H1 (cell line): ENCODE results near the gene PEPD. TPM values are rescaled to one million over a fixed set of nuclear protein-coding genes. Genes with fewer than 3 reads are reported as not detected.
A peak's percentile ranks its signal among the peaks of the same experiment; 100 is the strongest.

Source experiments
- CTCF ChIA-PET: fragments of 300-600 bp; sonication (Branson Sonifier 250); formaldehyde crosslinking; loops from one replicate; lab custom pipeline; 2021; ENCODE audit not compliant: partially characterized antibody; lab: Charles Lee
- POLR2A ChIA-PET: fragments of 300-600 bp; sonication (Branson Sonifier 250); formaldehyde crosslinking; loops from one replicate; lab custom pipeline; 2021; ENCODE audit warnings: inconsistent platforms; ENCODE audit not compliant: partially characterized antibody; lab: Charles Lee
- DNase-seq, 2 experiments: peaks; one replicate each; pipeline versions ENCODE4 v3.0.0 to v3.0.0-alpha.2; 2010 to 2022; ENCODE audit warnings: low spot score in 2 of 2, low read depth in 1 of 2, mixed read lengths in 1 of 2
- FAIRE-seq: peaks from 2 replicates; lab custom pipeline; 2011; peaks lifted over from hg19 to GRCh38; lab: Jason Lieb, UNC
- H2AFZ ChIP-seq: 2 replicates; pipeline ENCODE4 v1.8.1; 2012; ENCODE audit warnings: low read length, inconsistent platforms
- H2AK5ac ChIP-seq: 2 replicates; pipeline ENCODE4 v1.6.1; 2013; ENCODE audit warnings: low read depth, low read length
- H2BK120ac ChIP-seq: replicated peaks from 2 replicates; pipeline ENCODE3; 2013; ENCODE audit warnings: low read depth, low read length, inconsistent platforms
- H2BK12ac ChIP-seq: 2 replicates; pipeline ENCODE4 v1.6.1; 2013; ENCODE audit warnings: low read depth, low read length
- H2BK15ac ChIP-seq: 2 replicates; pipeline ENCODE4 v1.6.1; 2013; ENCODE audit warnings: low read length
- H2BK20ac ChIP-seq: 2 replicates; pipeline ENCODE4 v1.6.1; 2013; ENCODE audit warnings: low read length
- H2BK5ac ChIP-seq: 2 replicates; pipeline ENCODE4 v1.6.1; 2013; ENCODE audit warnings: low read depth, low read length
- H3K14ac ChIP-seq: 2 replicates; pipeline ENCODE4 v1.6.1; 2013; ENCODE audit warnings: inconsistent platforms; ENCODE audit not compliant: insufficient read length
- H3K18ac ChIP-seq: 2 replicates; pipeline ENCODE4 v1.6.1; 2013; ENCODE audit warnings: low read length; ENCODE audit errors: extremely low read depth
- H3K23ac ChIP-seq: 2 replicates; pipeline ENCODE4 v1.6.1; 2013; ENCODE audit warnings: inconsistent platforms; ENCODE audit not compliant: insufficient read length
- H3K23me2 ChIP-seq: 2 replicates; pipeline ENCODE4 v1.6.1; 2013; ENCODE audit warnings: low read depth, low read length
- H3K27ac ChIP-seq: 2 replicates; pipeline ENCODE4 v1.6.1; 2011; ENCODE audit warnings: low read depth, low read length, inconsistent platforms
- H3K27me3 ChIP-seq, 4 experiments: replicated peaks in 1 of 4; 1 replicate in 1 of 4; 2 replicates in 3 of 4; pipeline versions ENCODE4 v1.6.1 to v1.8.1; 2011 to 2013; ENCODE audit warnings: low read length in 3 of 4, mild to moderate bottlenecking in 3 of 4, inconsistent platforms in 2 of 4, mixed read lengths in 2 of 4, moderate library complexity in 1 of 4; ENCODE audit not compliant: control insufficient read depth in 3 of 4, insufficient read depth in 3 of 4; ENCODE audit errors: extremely low read depth in 1 of 4
- H3K36me3 ChIP-seq, 4 experiments: 2 replicates each; pipeline versions ENCODE4 v1.6.1 to v1.8.1; 2011 to 2013; ENCODE audit warnings: mild to moderate bottlenecking in 4 of 4, low read length in 3 of 4, moderate library complexity in 2 of 4, control low read depth in 1 of 4, inconsistent platforms in 1 of 4; ENCODE audit not compliant: insufficient read depth in 4 of 4, control insufficient read depth in 2 of 4
- H3K4ac ChIP-seq: replicated peaks from 2 replicates; pipeline ENCODE3; 2013; ENCODE audit warnings: low read length, low read depth, mixed read lengths, inconsistent platforms; ENCODE audit not compliant: insufficient read length
- H3K4me1 ChIP-seq, 4 experiments: replicated peaks in 1 of 4; 1 replicate in 1 of 4; 2 replicates in 3 of 4; pipeline versions ENCODE4 v1.6.1 to v1.8.1; 2011 to 2013; ENCODE audit warnings: low read length in 3 of 4, inconsistent platforms in 2 of 4, mixed read lengths in 1 of 4; ENCODE audit not compliant: insufficient read depth in 4 of 4, control insufficient read depth in 3 of 4
- H3K4me2 ChIP-seq, 2 experiments: 2 replicates each; pipeline versions ENCODE4 v1.6.1 to v1.8.1; 2011 to 2013; ENCODE audit warnings: low read depth in 2 of 2, low read length in 2 of 2, control low read depth in 1 of 2, inconsistent platforms in 1 of 2, mild to moderate bottlenecking in 1 of 2; ENCODE audit not compliant: insufficient read depth in 1 of 2
- H3K4me3 ChIP-seq, 4 experiments: fragments of 200-600, 300-600 bp in 1 of 4; sonication (generic), shearing (Covaris generic), sonication (Bioruptor Twin) in 1 of 4; 2 replicates each; pipeline versions ENCODE4 v1.5.1 to v1.8.1; 2011 to 2016; ENCODE audit warnings: low read length in 4 of 4, low read depth in 3 of 4, control low read depth in 2 of 4, inconsistent platforms in 2 of 4, mild to moderate bottlenecking in 2 of 4, mixed read lengths in 1 of 4, moderate library complexity in 1 of 4; ENCODE audit not compliant: insufficient read depth in 2 of 4; ENCODE audit errors: extremely low read depth in 1 of 4
- H3K56ac ChIP-seq: replicated peaks from 2 replicates; pipeline ENCODE3; 2013; ENCODE audit warnings: low read depth, mild to moderate bottlenecking, mixed read lengths, low read length, inconsistent platforms; ENCODE audit not compliant: insufficient read length
- H3K79me1 ChIP-seq: 2 replicates; pipeline ENCODE4 v1.6.1; 2013; ENCODE audit warnings: low read depth, low read length, control low read depth
- H3K79me2 ChIP-seq, 2 experiments: 2 replicates each; pipeline versions ENCODE4 v1.6.1 to v1.8.1; 2012 to 2013; ENCODE audit warnings: low read length in 2 of 2, mild to moderate bottlenecking in 2 of 2, inconsistent platforms in 1 of 2; ENCODE audit not compliant: insufficient read depth in 2 of 2, control insufficient read depth in 1 of 2
- H3K9ac ChIP-seq, 4 experiments: replicated peaks in 1 of 4; 1 replicate in 1 of 4; 2 replicates in 3 of 4; pipeline versions ENCODE4 v1.6.1 to v1.8.1; 2011 to 2013; ENCODE audit warnings: low read depth in 3 of 4, low read length in 3 of 4, control low read depth in 2 of 4, mild to moderate bottlenecking in 2 of 4, moderate library complexity in 2 of 4, inconsistent platforms in 1 of 4; ENCODE audit errors: extremely low read depth in 1 of 4
- H3K9me3 ChIP-seq, 2 experiments: 2 replicates each; pipeline versions ENCODE4 v1.6.1 to v1.8.1; 2012 to 2013; ENCODE audit warnings: mild to moderate bottlenecking in 2 of 2, moderate library complexity in 2 of 2, control low read depth in 1 of 2, inconsistent platforms in 1 of 2, low read depth in 1 of 2, low read length in 1 of 2, mixed read lengths in 1 of 2; ENCODE audit not compliant: insufficient read depth in 2 of 2
- H4K20me1 ChIP-seq, 2 experiments: replicated peaks in 1 of 2; 2 replicates each; pipeline versions ENCODE3 to v1.8.1; 2011 to 2013; ENCODE audit warnings: inconsistent platforms in 2 of 2, low read length in 2 of 2, mild to moderate bottlenecking in 1 of 2; ENCODE audit not compliant: insufficient read depth in 2 of 2, control insufficient read depth in 1 of 2
- H4K5ac ChIP-seq: 2 replicates; pipeline ENCODE4 v1.6.1; 2013; ENCODE audit warnings: low read length, low read depth, mixed read lengths, inconsistent platforms; ENCODE audit not compliant: insufficient read length
- H4K8ac ChIP-seq: 2 replicates; pipeline ENCODE4 v1.8.0; 2013; ENCODE audit warnings: mild to moderate bottlenecking, moderate library complexity, low read length, inconsistent platforms; ENCODE audit not compliant: insufficient read depth; ENCODE audit errors: extremely low read depth
- H4K91ac ChIP-seq: replicated peaks from 2 replicates; pipeline ENCODE3; 2013; ENCODE audit warnings: low read length, mixed read lengths, inconsistent platforms; ENCODE audit not compliant: insufficient read length
- ASH2L ChIP-seq: fragments of 200-600, 300-600 bp; sonication (generic); IDR thresholded peaks from one replicate; pipeline ENCODE4 v1.7.1; 2017; ENCODE audit warnings: low read length
- CBX5 ChIP-seq: fragments of 300-800, 300-1000 bp; sonication (generic); IDR thresholded peaks from 2 replicates; pipeline ENCODE4 v1.7.1; 2016; ENCODE audit warnings: antibody characterized with exemption, low read length, low read depth
- CREB1 ChIP-seq: IDR thresholded peaks from 2 replicates; pipeline ENCODE4 v1.6.1; 2012; ENCODE audit warnings: inconsistent platforms
- HDAC6 ChIP-seq: IDR thresholded peaks from one replicate; pipeline ENCODE4 v1.7.1; 2012; ENCODE audit warnings: low read depth, mild to moderate bottlenecking, inconsistent platforms, low read length, moderate library complexity
- RFX5 ChIP-seq: IDR thresholded peaks from 2 replicates; pipeline ENCODE4 v1.6.1; 2011; ENCODE audit warnings: low read depth, low read length, improper control_type of control experiment, borderline replicate concordance
- RNF2 ChIP-seq: fragments of 200-900, 300-1000 bp; sonication (generic); IDR thresholded peaks from 2 replicates; pipeline ENCODE4 v1.7.1; 2016; ENCODE audit warnings: borderline replicate concordance, low read depth, mild to moderate bottlenecking, antibody characterized with exemption, low read length; ENCODE audit not compliant: poor library complexity, severe bottlenecking; ENCODE audit errors: missing control alignments
- SP1 ChIP-seq: IDR thresholded peaks from 2 replicates; pipeline ENCODE4 v1.6.1; 2011; ENCODE audit warnings: low read depth, low read length
- SP4 ChIP-seq: IDR thresholded peaks from 2 replicates; pipeline ENCODE4 v1.6.1; 2012; ENCODE audit warnings: low read length, inconsistent platforms
- SRF ChIP-seq: IDR thresholded peaks from 2 replicates; pipeline ENCODE4 v1.6.1; 2011; ENCODE audit warnings: mild to moderate bottlenecking, low read depth, low read length, moderate library complexity
- TAF1 ChIP-seq: IDR thresholded peaks from 2 replicates; pipeline ENCODE4 v1.6.1; 2011; ENCODE audit warnings: mild to moderate bottlenecking, low read depth, low read length
- WGBS, 2 experiments: shearing (Covaris generic) in 1 of 2; methylation state at CpG; one replicate each; pipeline versions ENCODE4 v1.1.6 to v1.1.7; 2013 to 2015; ENCODE audit warnings: low lambda C conversion rate in 2 of 2, mixed read lengths in 2 of 2, inconsistent platforms in 1 of 2, low coverage in 1 of 2, missing lambda C conversion rate in 1 of 2; ENCODE audit not compliant: insufficient replicate concordance in 2 of 2, insufficient coverage in 1 of 2, insufficient read length in 1 of 2; ENCODE audit errors: extremely low coverage in 1 of 2, missing lambda C conversion rate in 1 of 2; 5-methylcytosine and 5-hydroxymethylcytosine counted together
- polyA plus RNA-seq, 7 experiments: library from polyadenylated mRNA; depleted of rRNA in 3 of 7; stranded (reverse) in 5 of 7; unstranded in 2 of 7; fragments of >200 nt in 5 of 7; fragments of 200-250 nt in 2 of 7; gene quantifications; 1 replicate in 5 of 7; 2 replicates in 1 of 7; 4 replicates in 1 of 7; pipeline versions ENCODE4 v1.2.1 to v1.2.3, GENCODE V29; 2011 to 2013; ENCODE audit warnings: missing spikeins in 2 of 7, mixed read lengths in 2 of 7
- total RNA-seq: library from RNA; stranded (reverse); fragmentation: NEBNext Ultra II Directional; extraction: Animal tissue kit (Norgen Biotek cat#: 25700); gene quantifications from 2 replicates; pipeline ENCODE4 v1.2.1, GENCODE V29; 2021

Gene PEPD
- total and polyA plus RNA-seq, 2 of the 8 experiments (the other 6 are each of a cell fraction or from before 2014, with no cell fraction given) = 84.1 to 178 TPM

- no peak overlapping the region for H3K9ac ChIP-seq
- ChIA-PET POLR2A (no interaction called here), CTCF (interaction anchor here (0.5 to 1.5 kb wide), 5 partner anchors 26 to 266 kb away, joined by 3 read pairs; no protein-coding TSS in a partner anchor)
- no peak overlapping the region; the same call in 1 of the 2 replicates for H4K8ac ChIP-seq
- no peak overlapping the region for H2BK120ac ChIP-seq
- TF ChIP-seq CREB1 = no peak
- no peak for TF ChIP-seq SP4
- no peak for TF ChIP-seq TAF1
- no peak for TF ChIP-seq RFX5
- no peak for TF ChIP-seq SP1
- TF ChIP-seq HDAC6 = no peak
- no peak for TF ChIP-seq CBX5
- no peak for TF ChIP-seq RNF2
- no peak for TF ChIP-seq SRF
- no peak for TF ChIP-seq ASH2L
- 95% methylated on average over 9 of the region's 9 CpGs; no CpG with 5 or more reads in 1 of the 2 experiments for WGBS, 2 experiments
- no peak for DNase-seq
- no peaks in the 10 kb centered on the region for H3K23me2 ChIP-seq
- H3K18ac ChIP-seq = no peak overlapping the region
- H3K27ac ChIP-seq = no peak overlapping the region
- no peak overlapping the region for H3K23ac ChIP-seq
- no peak overlapping the region for H3K14ac ChIP-seq
- H3K79me1 ChIP-seq = peaks cover 30% of the 10 kb centered on the region
- H3K79me2 ChIP-seq = peaks cover 0 to 46% of the 10 kb centered on the region in 2 experiments; a peak in 3 of 4 replicates
- no peak overlapping the region for H4K91ac ChIP-seq
- no peaks in the 10 kb centered on the region; a peak in 2 of 8 replicates for H3K36me3 ChIP-seq
- H3K4me3 ChIP-seq = no peak overlapping the region
- no peak overlapping the region for H4K5ac ChIP-seq
- no peak for FAIRE-seq
- no peak overlapping the region for H2BK15ac ChIP-seq
- H2AK5ac ChIP-seq = no peak overlapping the region
- no peaks in the 10 kb centered on the region; a peak in 1 of 7 replicates for H3K27me3 ChIP-seq
- no peak overlapping the region for H2BK20ac ChIP-seq
- H3K4ac ChIP-seq = no peak overlapping the region
- peaks cover 3 to 18% of the 10 kb centered on the region in 2 experiments for H4K20me1 ChIP-seq
- H2BK5ac ChIP-seq = 0 out of 2 replicates have a peak overlapping the region, but pooled peaks have one; percentile 13
- no peak overlapping the region for H2AFZ ChIP-seq
- H3K56ac ChIP-seq = no peak overlapping the region
- no peak overlapping the region for H3K4me2 ChIP-seq
- no peak overlapping the region for H2BK12ac ChIP-seq
- H3K9me3 ChIP-seq = no peaks in the 10 kb centered on the region
- peaks cover 0 to 18% (median 6%) of the 10 kb centered on the region in 4 experiments; a peak in 6 of 7 replicates for H3K4me1 ChIP-seq
Measured at GRCh38 chr19:33513424-33513823, 8.2 kb downstream of the PEPD start.
